Occipital lobe (tissue), 3 donors: ENCODE results near the gene CTR9. TPM values are rescaled to one million over a fixed set of nuclear protein-coding genes. Genes with fewer than 3 reads are reported as not detected.
"Not testable (repeated sequence)": the region's sequence is repeated elsewhere in the genome, so short reads cannot be mapped to it uniquely, and the experiment has no call there.

Source experiments
- DNase-seq: peaks from one replicate; lab custom pipeline; 2025; lab: John Stamatoyannopoulos, UW
- small RNA-seq: library from RNA; depleted of rRNA; stranded (forward); fragments of <200 nt; gene quantifications from one replicate; pipeline ENCODE3, GENCODE V24; 2014
- total RNA-seq: library from RNA; depleted of rRNA; stranded (reverse); fragments of >200 nt; gene quantifications from one replicate; pipeline ENCODE4 v1.2.3, GENCODE V29; 2014

CTR9 gene
- total RNA-seq, 1 donor from 2014 or later, result 36.8 TPM

DNA sequence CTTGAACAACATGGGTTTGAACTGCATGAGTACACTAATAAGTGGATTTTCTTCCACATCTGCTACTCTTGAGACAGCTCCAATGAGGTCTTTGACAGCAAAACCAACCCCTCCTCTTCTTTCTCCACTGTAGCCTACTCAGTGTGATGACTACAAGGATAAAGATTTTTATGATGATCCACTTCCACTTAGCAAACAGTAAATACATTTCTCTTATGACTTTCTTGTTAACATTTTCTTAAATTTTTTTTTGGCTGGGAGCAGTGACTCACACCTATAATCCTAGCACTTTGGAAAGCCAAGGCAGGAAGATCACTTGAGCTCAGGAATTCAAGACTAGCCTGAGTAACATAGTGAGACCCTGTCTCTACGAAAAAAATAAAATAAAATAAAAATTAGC lies 67.5 kb downstream of the CTR9 start:
- DNase-seq, result no peak

DNA sequence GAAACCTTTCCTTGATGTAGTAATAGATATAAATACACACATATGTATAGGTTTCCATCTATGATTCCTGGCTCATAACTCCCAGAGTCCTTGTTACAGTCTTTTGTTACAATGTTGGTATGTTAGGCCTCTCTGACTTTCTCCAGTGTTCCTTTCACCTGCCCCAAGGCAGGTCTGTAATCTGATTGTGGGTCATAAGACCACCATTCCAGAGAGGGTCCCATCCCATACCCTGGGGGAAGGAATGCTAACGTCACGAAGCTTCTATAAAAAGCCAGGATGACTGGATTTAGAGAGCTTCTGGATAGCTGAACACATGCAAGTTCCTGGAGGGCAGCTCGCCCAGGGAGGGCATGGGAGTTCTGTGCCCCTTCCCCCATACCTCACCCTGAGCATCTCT lies 71.4 kb downstream of the CTR9 start:
- DNase-seq, result not testable (repeated sequence)

DNA sequence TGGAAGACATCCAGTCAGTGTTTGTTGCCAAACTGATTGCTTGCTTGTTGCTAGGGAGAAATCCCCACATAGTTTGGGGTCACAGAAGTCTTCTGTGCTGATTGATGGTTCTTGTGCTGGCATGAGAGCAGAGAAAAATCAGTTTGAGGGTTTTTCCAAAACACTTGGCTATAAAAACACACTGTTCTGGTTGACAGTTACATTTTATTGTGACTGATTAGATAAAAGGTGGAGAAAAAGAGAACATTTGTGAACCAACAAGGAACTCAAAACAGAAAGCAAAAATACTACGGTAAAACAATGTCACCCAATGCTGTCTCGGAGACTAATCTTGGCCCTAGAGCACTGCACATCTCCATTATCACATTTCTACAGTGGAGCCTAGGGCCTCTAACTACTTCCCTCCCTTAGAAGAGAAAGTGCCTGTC lies 72.1 kb downstream of the CTR9 start:
- no peak for DNase-seq

DNA sequence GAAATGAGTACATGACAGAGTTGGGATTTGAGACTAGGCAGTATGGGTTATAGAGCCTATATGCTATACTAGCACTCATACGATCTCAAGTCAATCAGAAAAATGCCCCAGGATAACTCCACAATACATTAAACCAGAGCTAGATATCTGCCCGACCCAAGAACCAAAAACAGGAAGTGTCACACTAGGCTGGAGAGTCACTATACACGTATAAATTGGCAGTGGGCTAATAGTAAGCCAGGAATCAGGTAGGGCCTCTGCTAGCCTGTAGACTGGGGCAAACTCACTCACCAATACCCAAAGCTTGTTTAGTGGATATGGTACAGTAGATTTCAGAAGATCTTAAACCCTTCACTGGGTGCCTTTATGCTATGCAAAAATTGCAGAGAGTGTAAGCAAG lies 73.8 kb downstream of the CTR9 start:
- DNase-seq, result no peak

DNA sequence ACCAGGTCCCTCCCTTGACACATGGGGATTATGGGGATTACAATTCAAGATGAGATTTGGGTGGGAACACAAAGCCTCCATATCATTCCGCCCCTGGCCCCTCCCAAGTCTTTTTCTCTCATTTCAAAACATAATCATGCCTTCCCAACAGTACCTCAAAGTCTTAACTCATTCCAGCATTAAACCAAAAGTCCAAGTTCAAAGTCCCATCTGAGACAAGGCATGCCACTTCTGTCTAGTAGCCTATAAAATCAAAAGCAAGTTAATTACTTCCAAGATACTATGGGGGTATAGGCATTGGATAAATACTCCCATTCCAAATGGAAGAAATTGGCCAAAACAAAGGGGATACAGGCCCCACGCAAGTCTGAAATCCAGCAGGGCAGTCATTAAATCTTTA lies 77.4 kb downstream of the CTR9 start:
- no peak for DNase-seq

DNA sequence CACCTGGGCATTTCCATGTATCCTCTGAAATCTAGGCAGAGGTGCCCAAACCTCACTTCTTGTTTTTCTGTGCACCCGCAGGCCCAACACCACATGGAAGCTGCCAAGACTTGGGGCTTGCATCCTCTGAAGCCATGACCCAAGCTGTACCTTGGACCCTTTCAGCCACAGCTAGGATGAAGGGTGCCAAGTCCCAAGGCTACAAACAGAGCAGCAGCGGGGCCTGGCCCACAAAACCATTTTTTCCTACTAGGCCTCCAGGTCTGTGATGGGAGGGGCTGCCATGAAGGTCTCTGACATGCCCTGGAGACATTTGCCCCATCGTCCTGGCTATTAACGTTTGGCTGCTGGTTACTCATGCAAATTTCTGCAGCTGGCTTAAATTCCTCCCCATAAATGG lies 78.1 kb downstream of the CTR9 start:
- no peak for DNase-seq

Small RNA genes within 50 kb of the gene (small RNA-seq; reads per million reads assigned to genes)
- gene RF00019, result not detected
- not detected for gene SNORD97

Other genes with a start within 250 kb of the CTR9 start
- 80.0 TPM for gene RNF141, start 210.1 kb upstream of the CTR9 start, total RNA-seq
- gene LYVE1, start 182.6 kb upstream of the CTR9 start, total RNA-seq, result 9.0 TPM
- gene IRAG1, start 57.5 kb upstream of the CTR9 start, total RNA-seq, result 1.4 TPM
- 1,024 TPM for gene EIF4G2, start 57.7 kb downstream of the CTR9 start, total RNA-seq
- 73.6 TPM for gene ZBED5, start 106.8 kb downstream of the CTR9 start, total RNA-seq